GM23338 (cell line): Measurements from ENCODE around the gene CEP85. TPM values are rescaled to one million over a fixed set of nuclear protein-coding genes. Genes with fewer than 3 reads are reported as not detected.
A peak's percentile ranks its signal among the peaks of the same experiment; 100 is the strongest.

Source experiments
- ATAC-seq: fragments of 200-7000 bp; cut with Tn5 transposase; 3 replicates; pipeline ENCODE4 v1.9.1; 2020
- DNase-seq: peaks from one replicate; pipeline ENCODE4 v3.0.0-alpha.2; 2015; ENCODE audit warnings: low spot score
- H2AFZ ChIP-seq: fragments of 200-600 bp; sonication (generic); 2 replicates; pipeline ENCODE4 v1.8.0; 2016; ENCODE audit warnings: antibody characterized with exemption, mild to moderate bottlenecking, moderate library complexity
- H3F3A ChIP-seq: fragments of 200-600 bp; sonication (generic); replicated peaks from 2 replicates; pipeline ENCODE4 v1.8.0; 2017; ENCODE audit warnings: antibody characterized with exemption, mixed run types, low read depth
- H3K27ac ChIP-seq: fragments of 200-600 bp; sonication (generic); 2 replicates; pipeline ENCODE4 v1.6.1; 2016; ENCODE audit warnings: low read depth
- H3K27me3 ChIP-seq: fragments of 200-600 bp; sonication (generic); 2 replicates; pipeline ENCODE4 v1.8.0; 2016; ENCODE audit warnings: mild to moderate bottlenecking, mixed run types, moderate library complexity; ENCODE audit not compliant: insufficient read depth
- H3K36me3 ChIP-seq: fragments of 200-600 bp; sonication (generic); 2 replicates; pipeline ENCODE4 v1.8.0; 2016; ENCODE audit warnings: mild to moderate bottlenecking; ENCODE audit not compliant: insufficient read depth
- H3K4me1 ChIP-seq: fragments of 200-600 bp; sonication (generic); 2 replicates; pipeline ENCODE4 v1.8.0; 2016; ENCODE audit warnings: mild to moderate bottlenecking, moderate library complexity; ENCODE audit not compliant: insufficient read depth
- H3K4me2 ChIP-seq: fragments of 200-600 bp; sonication (generic); 2 replicates; pipeline ENCODE4 v1.7.1; 2017; ENCODE audit warnings: mixed run types
- H3K4me3 ChIP-seq: fragments of 200-600 bp; sonication (generic); 2 replicates; pipeline ENCODE4 v1.6.1; 2016; ENCODE audit warnings: mixed run types
- H3K79me2 ChIP-seq: fragments of 200-600 bp; sonication (generic); replicated peaks from 2 replicates; pipeline ENCODE4 v1.8.0; 2017; ENCODE audit warnings: mild to moderate bottlenecking; ENCODE audit not compliant: insufficient read depth
- H3K9me2 ChIP-seq: fragments of 200-600 bp; sonication (generic); 2 replicates; pipeline ENCODE4 v1.8.0; 2017; ENCODE audit not compliant: insufficient read depth
- H4K20me1 ChIP-seq: fragments of 200-600 bp; sonication (generic); replicated peaks from 2 replicates; pipeline ENCODE4 v1.8.0; 2017; ENCODE audit warnings: mild to moderate bottlenecking; ENCODE audit not compliant: insufficient read depth
- H3K27ac Mint-ChIP-seq: 2 replicates; pipeline ENCODE4 v1.8.0; 2020; ENCODE audit warnings: inconsistent platforms, mild to moderate bottlenecking, moderate library complexity, mixed read lengths
- H3K27me3 Mint-ChIP-seq: 3 replicates; pipeline ENCODE4 v1.8.0; 2022; ENCODE audit warnings: low read depth, mild to moderate bottlenecking, moderate library complexity, mixed read lengths, inconsistent platforms; ENCODE audit not compliant: insufficient read depth, poor library complexity
- H3K36me3 Mint-ChIP-seq: 3 replicates; pipeline ENCODE4 v1.8.0; 2021; ENCODE audit warnings: low read depth, mild to moderate bottlenecking, inconsistent platforms, moderate library complexity, mixed read lengths
- H3K4me1 Mint-ChIP-seq: 3 replicates; pipeline ENCODE4 v1.8.0; 2020; ENCODE audit warnings: mild to moderate bottlenecking, inconsistent platforms, mixed read lengths
- H3K4me3 Mint-ChIP-seq: 3 replicates; pipeline ENCODE4 v1.8.0; 2021; ENCODE audit warnings: moderate library complexity, mild to moderate bottlenecking, inconsistent platforms, mixed read lengths
- H3K9me3 Mint-ChIP-seq: 3 replicates; pipeline ENCODE4 v1.8.0; 2020; ENCODE audit warnings: moderate library complexity, mild to moderate bottlenecking, inconsistent platforms, mixed read lengths
- EZH2phosphoT487 ChIP-seq: fragments of 200-600 bp; sonication (generic); IDR thresholded peaks from one replicate; pipeline ENCODE4 v1.8.1; 2018; ENCODE audit warnings: antibody characterized with exemption; ENCODE audit not compliant: unreplicated experiment
- NANOG ChIP-seq: IDR thresholded peaks from 2 replicates; pipeline ENCODE4 v1.6.1; 2016; ENCODE audit warnings: antibody characterized with exemption, borderline replicate concordance
- STAT1 ChIP-seq: IDR thresholded peaks from one replicate; pipeline ENCODE4 v1.6.1; 2016; ENCODE audit warnings: antibody characterized with exemption; ENCODE audit not compliant: unreplicated experiment
- ZNF114 ChIP-seq: fragments of 250-450 bp; sonication (Bioruptor Pico); IDR thresholded peaks from 2 replicates; pipeline ENCODE4 v1.5.0; 2020; ENCODE audit warnings: mild to moderate bottlenecking, moderate library complexity
- polyA plus RNA-seq: library from polyadenylated mRNA; unstranded; fragments of >200 nt; fragmentation: Nextera tagmentation; extraction: Ambion mirVana; gene quantifications from 2 replicates; pipeline ENCODE4 v1.2.1, GENCODE V29; 2016
- total RNA-seq: library from RNA; depleted of rRNA; stranded (reverse); fragments of >200 nt; shearing (Covaris generic); gene quantifications from 2 replicates; pipeline ENCODE4 v1.2.3, GENCODE V29; 2014
- TF ChIP-seq, protein P1 (sequence below), 2 experiments: fragments of 200-600 bp in 1 of 2; sonication (generic) in 1 of 2; conservative IDR thresholded peaks; 2 replicates each; pipeline versions ENCODE4 v1.5.1 to v1.6.1; 2016 to 2017; ENCODE audit warnings: antibody characterized with exemption in 2 of 2, low read depth in 2 of 2, mild to moderate bottlenecking in 2 of 2, moderate library complexity in 1 of 2
- TF ChIP-seq, protein P2 (sequence below): IDR thresholded peaks from 2 replicates; pipeline ENCODE4 v1.6.1; 2016; ENCODE audit warnings: antibody characterized with exemption
- TF ChIP-seq, protein P3 (sequence below): IDR thresholded peaks from one replicate; pipeline ENCODE4 v1.6.1; 2018; ENCODE audit warnings: antibody characterized with exemption; ENCODE audit not compliant: unreplicated experiment

CEP85 gene
- total and polyA plus RNA-seq, 2 experiments from 2014 or later = 12.8 to 36.8 TPM

DNA sequence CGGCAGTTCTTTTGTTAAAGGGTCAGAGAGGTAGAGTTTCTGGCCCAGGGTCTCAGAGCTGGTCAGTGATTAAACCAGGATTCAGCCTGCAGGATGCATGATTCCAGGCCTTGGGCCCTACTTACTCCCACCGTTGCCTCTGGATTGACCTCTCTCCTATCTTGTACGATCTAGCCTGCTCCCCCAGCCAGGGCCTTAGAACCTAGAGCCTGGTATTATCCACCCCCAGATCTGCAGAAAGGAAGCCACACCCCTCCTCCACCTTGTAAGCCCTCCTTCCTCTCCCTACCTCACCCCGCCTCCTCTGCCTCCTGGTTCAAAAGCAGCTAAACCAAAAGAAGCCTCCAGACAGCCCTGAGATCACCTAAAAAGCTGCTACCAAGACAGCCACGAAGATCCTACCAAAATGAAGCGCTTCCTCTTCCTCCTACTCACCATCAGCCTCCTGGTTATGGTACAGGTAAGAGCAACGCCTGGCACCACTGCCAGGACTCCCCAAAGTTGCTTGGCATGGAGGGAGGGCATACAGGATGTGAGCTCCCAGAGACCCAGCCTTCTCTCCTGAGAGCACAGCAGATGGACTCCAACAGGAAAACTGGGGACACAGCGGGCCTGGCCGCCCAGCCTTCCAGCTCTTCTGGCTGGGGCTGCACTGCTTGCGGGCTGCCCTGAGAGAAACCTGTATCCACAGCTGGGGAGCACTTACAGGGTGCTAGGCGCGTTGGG lies 83.8 kb downstream of the CEP85 start, which contains the start of gene CD52:
CD52 (plus strand) TSS at position 347 of the 726 bp plus-strand sequence; CDS start at position 407, 60 bp downstream.
- 0 out of 2 replicates have a peak within 1 kb of the TSS, but pooled peaks have one; percentile 23 for H2AFZ ChIP-seq

More for the DNA sequence above, 83.8 kb downstream of the CEP85 start, which contains the start of gene CD52:
- H3F3A ChIP-seq = peaks cover 9% of the 10 kb centered on the region; the same call in 1 of the 2 replicates
- Mint-ChIP-seq H3K4me3 (peak within 1 kb of the TSS; percentile 1; the same call in 1 of the 3 replicates), H3K27me3 (peaks cover 11% of the 10 kb centered on the region), H3K36me3 (peaks cover 9% of the 10 kb centered on the region), H3K27ac (peak within 1 kb of the TSS; percentile 24), H3K9me3 (no peaks in the 10 kb centered on the region; the same call in 2 of the 3 replicates), H3K4me1 (peaks cover 32% of the 10 kb centered on the region)
- H3K4me2 ChIP-seq = peak within 1 kb of the TSS; percentile 68
- H3K27ac ChIP-seq = peak within 1 kb of the TSS; percentile 74
- no peaks in the 10 kb centered on the region for H3K9me2 ChIP-seq
- ATAC-seq = peak; percentile 77
- H3K27me3 ChIP-seq = no peaks in the 10 kb centered on the region
- TF ChIP-seq, protein P1, sequence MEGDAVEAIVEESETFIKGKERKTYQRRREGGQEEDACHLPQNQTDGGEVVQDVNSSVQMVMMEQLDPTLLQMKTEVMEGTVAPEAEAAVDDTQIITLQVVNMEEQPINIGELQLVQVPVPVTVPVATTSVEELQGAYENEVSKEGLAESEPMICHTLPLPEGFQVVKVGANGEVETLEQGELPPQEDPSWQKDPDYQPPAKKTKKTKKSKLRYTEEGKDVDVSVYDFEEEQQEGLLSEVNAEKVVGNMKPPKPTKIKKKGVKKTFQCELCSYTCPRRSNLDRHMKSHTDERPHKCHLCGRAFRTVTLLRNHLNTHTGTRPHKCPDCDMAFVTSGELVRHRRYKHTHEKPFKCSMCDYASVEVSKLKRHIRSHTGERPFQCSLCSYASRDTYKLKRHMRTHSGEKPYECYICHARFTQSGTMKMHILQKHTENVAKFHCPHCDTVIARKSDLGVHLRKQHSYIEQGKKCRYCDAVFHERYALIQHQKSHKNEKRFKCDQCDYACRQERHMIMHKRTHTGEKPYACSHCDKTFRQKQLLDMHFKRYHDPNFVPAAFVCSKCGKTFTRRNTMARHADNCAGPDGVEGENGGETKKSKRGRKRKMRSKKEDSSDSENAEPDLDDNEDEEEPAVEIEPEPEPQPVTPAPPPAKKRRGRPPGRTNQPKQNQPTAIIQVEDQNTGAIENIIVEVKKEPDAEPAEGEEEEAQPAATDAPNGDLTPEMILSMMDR (conservative IDR thresholded peaks at IDR 0.05; ENCODE audit: low read depth in 2 of 2) = no peak
- TF ChIP-seq EZH2phosphoT487 = no peak
- no peak for TF ChIP-seq ZNF114 (CRISPR knock-in tag)
- TF ChIP-seq, protein P2, sequence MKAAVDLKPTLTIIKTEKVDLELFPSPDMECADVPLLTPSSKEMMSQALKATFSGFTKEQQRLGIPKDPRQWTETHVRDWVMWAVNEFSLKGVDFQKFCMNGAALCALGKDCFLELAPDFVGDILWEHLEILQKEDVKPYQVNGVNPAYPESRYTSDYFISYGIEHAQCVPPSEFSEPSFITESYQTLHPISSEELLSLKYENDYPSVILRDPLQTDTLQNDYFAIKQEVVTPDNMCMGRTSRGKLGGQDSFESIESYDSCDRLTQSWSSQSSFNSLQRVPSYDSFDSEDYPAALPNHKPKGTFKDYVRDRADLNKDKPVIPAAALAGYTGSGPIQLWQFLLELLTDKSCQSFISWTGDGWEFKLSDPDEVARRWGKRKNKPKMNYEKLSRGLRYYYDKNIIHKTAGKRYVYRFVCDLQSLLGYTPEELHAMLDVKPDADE = no peak
- TF ChIP-seq, protein P3, sequence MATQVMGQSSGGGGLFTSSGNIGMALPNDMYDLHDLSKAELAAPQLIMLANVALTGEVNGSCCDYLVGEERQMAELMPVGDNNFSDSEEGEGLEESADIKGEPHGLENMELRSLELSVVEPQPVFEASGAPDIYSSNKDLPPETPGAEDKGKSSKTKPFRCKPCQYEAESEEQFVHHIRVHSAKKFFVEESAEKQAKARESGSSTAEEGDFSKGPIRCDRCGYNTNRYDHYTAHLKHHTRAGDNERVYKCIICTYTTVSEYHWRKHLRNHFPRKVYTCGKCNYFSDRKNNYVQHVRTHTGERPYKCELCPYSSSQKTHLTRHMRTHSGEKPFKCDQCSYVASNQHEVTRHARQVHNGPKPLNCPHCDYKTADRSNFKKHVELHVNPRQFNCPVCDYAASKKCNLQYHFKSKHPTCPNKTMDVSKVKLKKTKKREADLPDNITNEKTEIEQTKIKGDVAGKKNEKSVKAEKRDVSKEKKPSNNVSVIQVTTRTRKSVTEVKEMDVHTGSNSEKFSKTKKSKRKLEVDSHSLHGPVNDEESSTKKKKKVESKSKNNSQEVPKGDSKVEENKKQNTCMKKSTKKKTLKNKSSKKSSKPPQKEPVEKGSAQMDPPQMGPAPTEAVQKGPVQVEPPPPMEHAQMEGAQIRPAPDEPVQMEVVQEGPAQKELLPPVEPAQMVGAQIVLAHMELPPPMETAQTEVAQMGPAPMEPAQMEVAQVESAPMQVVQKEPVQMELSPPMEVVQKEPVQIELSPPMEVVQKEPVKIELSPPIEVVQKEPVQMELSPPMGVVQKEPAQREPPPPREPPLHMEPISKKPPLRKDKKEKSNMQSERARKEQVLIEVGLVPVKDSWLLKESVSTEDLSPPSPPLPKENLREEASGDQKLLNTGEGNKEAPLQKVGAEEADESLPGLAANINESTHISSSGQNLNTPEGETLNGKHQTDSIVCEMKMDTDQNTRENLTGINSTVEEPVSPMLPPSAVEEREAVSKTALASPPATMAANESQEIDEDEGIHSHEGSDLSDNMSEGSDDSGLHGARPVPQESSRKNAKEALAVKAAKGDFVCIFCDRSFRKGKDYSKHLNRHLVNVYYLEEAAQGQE = no peak
- no peak for TF ChIP-seq NANOG
- TF ChIP-seq STAT1 = no peak
- no peak within 1 kb of the TSS for H3K4me3 ChIP-seq
- no peaks in the 10 kb centered on the region for H3K79me2 ChIP-seq
- H3K36me3 ChIP-seq = no peaks in the 10 kb centered on the region
- peaks cover 29% of the 10 kb centered on the region for H3K4me1 ChIP-seq
- no peaks in the 10 kb centered on the region for H4K20me1 ChIP-seq
- peak; percentile 71 for DNase-seq
